Measurements from ENCODE around the gene TNP2.

GRCh38 chr16:11249233-11250061 lies 19.7 kb downstream of the TNP2 start:
- TF ChIP-seq CTCF (IDR thresholded peaks at IDR 0.05) (no peak), POLR2A (IDR thresholded peaks at IDR 0.05) (no peak)
